ENCODE measurements around the gene GULP1.
"Not testable (repeated sequence)": the region's sequence is repeated elsewhere in the genome, so short reads cannot be mapped to it uniquely, and the experiment has no call there.

Gene GULP1

GRCh38 chr2:188293601-188294351, 2.1 kb downstream of the GULP1 start:
- DNase-seq, result no peak

- DNase-seq, result no peak
Measured at GRCh38 chr2:188294352-188294926, 2.8 kb downstream of the GULP1 start.

- DNase-seq, result no peak
Measured at GRCh38 chr2:188295067-188295685, 3.5 kb downstream of the GULP1 start.

- no peak for DNase-seq
Measured at GRCh38 chr2:188297978-188298377, 6.3 kb downstream of the GULP1 start.

GRCh38 chr2:188298937-188299371, 7.3 kb downstream of the GULP1 start:
- not testable (repeated sequence) for DNase-seq

GRCh38 chr2:188303363-188304031, 11.8 kb downstream of the GULP1 start:
- no peak for DNase-seq

GRCh38 chr2:188305271-188305670, 13.6 kb downstream of the GULP1 start:
- no peak for DNase-seq

- no peak for DNase-seq
Measured at GRCh38 chr2:188306271-188306670, 14.6 kb downstream of the GULP1 start.

GRCh38 chr2:188307850-188308283, 16.2 kb downstream of the GULP1 start:
- DNase-seq, result no peak

GRCh38 chr2:188308483-188308882, 16.8 kb downstream of the GULP1 start:
- DNase-seq, result no peak

GRCh38 chr2:188309364-188309763, 17.7 kb downstream of the GULP1 start:
- DNase-seq, result no peak

- DNase-seq, result no peak
Measured at GRCh38 chr2:188314314-188315054, 22.8 kb downstream of the GULP1 start.

- no peak for DNase-seq
Measured at GRCh38 chr2:188315750-188316149, 24.1 kb downstream of the GULP1 start.

- no peak for DNase-seq
Measured at GRCh38 chr2:188316342-188316741, 24.7 kb downstream of the GULP1 start.

GRCh38 chr2:188316791-188317423, 25.2 kb downstream of the GULP1 start:
- no peak for DNase-seq

- no peak for DNase-seq
Measured at GRCh38 chr2:188318161-188318749, 26.6 kb downstream of the GULP1 start.

GRCh38 chr2:188319838-188320237, 28.2 kb downstream of the GULP1 start:
- DNase-seq, result no peak

GRCh38 chr2:188320861-188321260, 29.2 kb downstream of the GULP1 start:
- no peak for DNase-seq

- no peak for DNase-seq
Measured at GRCh38 chr2:188322569-188323551, 31.2 kb downstream of the GULP1 start.

- no peak for DNase-seq
Measured at GRCh38 chr2:188324067-188324466, 32.4 kb downstream of the GULP1 start.

GRCh38 chr2:188326290-188326668, 34.6 kb downstream of the GULP1 start:
- DNase-seq, result no peak

All from 8988T (cell line).